Activated naive CD4-positive, alpha-beta T cell treated with anti-CD3 and anti-CD28 coated beads, Interleukin-2, amount 50 U/mL, for 72 hours (primary cell): ENCODE data around the gene CREB3L2. TPM values are rescaled to one million over a fixed set of nuclear protein-coding genes. Genes with fewer than 3 reads are reported as not detected.
"Not testable (repeated sequence)": the region's sequence is repeated elsewhere in the genome, so short reads cannot be mapped to it uniquely, and the experiment has no call there.

Source experiments
- ATAC-seq, 2 donors: fragments of 150-1000 bp; cut with Tn5 transposase; 2 replicates each; pipeline ENCODE4 v1.10.0; 2021; ENCODE audit warnings: mild to moderate bottlenecking in 2 of 2, moderate library complexity in 2 of 2
- DNase-seq, 2 donors: peaks; one replicate each; pipeline ENCODE4 v3.0.0; 2021 to 2022; ENCODE audit warnings: low spot score in 2 of 2
- H3K27ac Mint-ChIP-seq, 2 donors: one replicate each; pipeline ENCODE4 v1.8.0; 2022; ENCODE audit warnings: mild to moderate bottlenecking in 2 of 2, mixed read lengths in 2 of 2
- H3K36me3 Mint-ChIP-seq, 2 donors: one replicate each; pipeline ENCODE4 v1.8.0; 2022; ENCODE audit warnings: mixed read lengths in 2 of 2
- H3K9me3 Mint-ChIP-seq, 2 donors: one replicate each; pipeline ENCODE4 v1.8.0; 2022; ENCODE audit warnings: mixed read lengths in 2 of 2
- total RNA-seq, 2 donors: library from RNA; stranded (reverse); gene quantifications; one replicate each; pipeline ENCODE4 v1.2.3, GENCODE V29; 2022

Gene CREB3L2
- total RNA-seq, 2 donors from 2014 or later = 20.2 to 27.1 TPM

DNA sequence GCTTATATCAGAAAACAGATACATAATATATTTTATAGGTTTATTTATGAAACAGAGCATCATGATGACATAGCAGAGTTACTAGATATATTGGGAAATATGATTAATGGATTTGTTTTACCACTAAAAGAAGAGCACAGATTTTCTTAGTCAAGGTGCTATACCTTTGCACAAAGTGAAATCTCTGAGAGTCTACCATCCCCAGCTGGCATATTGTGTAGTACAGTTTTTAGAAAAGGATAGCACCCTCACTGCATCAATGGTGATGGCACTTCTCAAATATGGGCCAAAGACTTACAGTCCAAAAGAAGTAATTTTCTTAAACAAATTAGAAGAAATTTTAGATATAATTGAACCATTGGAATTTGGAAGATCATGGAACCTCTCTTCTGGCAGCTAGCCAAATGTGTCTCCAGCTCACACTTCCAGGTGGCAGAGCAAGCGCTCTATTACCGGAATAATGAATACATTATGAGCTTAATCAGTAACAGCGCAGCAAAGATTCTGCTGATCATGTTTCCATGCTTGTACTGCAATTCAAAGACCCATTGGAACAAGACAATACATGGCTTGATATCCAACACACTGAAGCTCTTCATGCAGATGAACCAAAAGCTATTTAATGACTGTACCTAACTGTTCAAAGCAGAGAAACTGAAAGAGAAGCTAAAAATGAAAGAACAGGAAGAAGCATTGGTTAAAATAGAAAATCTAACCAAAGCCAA is 21.9 kb upstream of the CREB3L2 start:
- no peak for DNase-seq
- H3K27ac Mint-ChIP-seq = no peak overlapping the region
- H3K9me3 Mint-ChIP-seq = no peaks in the 10 kb centered on the region
- H3K36me3 Mint-ChIP-seq = peaks cover 0 to 7% of the 10 kb centered on the region in 2 donors
- peak; percentile 46 to 84 for ATAC-seq

DNA sequence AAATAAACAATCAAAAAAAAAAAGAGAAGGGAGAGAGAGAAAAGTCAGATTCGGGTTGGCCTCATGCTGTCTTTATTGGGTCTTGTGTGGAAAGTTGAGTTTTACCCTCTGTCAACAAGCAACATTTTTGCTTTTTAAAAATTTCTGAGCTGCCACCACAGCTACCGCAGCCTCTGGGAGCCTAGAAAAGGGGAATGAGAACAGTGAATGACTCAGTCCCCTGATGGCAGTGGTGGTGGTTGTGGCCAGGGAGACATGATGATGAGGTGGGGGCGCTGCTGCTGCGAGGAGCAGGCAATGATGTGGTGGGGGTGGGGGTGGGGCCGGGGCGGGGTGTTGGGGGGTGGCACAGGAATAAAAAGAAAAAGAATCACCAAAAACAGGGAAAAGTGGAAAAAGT is 20.0 kb upstream of the CREB3L2 start:
- Mint-ChIP-seq H3K27ac (no peak overlapping the region), H3K9me3 (no peaks in the 10 kb centered on the region), H3K36me3 (peaks cover 0 to 7% of the 10 kb centered on the region in 2 donors)
- ATAC-seq = no peak
- DNase-seq = no peak

DNA sequence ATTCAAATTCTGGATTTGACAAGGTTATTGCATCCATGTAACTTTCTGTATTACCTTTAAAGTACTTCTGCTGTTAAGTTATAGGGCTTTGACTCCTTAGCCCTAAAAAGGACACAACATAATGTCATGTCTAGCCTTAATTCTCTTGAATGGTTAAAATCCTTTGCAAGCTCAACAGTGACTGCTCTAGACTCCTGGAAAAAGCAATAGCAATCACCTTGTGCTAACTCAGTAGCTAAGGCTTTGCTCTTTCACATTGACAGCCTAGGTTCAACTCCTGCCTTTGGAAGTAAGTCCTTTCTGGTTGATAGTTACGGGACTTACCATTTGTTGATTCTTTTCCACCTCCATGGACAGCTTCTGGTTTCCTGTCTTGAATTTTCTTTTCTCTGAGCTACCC is 16.1 kb upstream of the CREB3L2 start:
- ATAC-seq = no peak
- no peak overlapping the region for H3K27ac Mint-ChIP-seq

DNA sequence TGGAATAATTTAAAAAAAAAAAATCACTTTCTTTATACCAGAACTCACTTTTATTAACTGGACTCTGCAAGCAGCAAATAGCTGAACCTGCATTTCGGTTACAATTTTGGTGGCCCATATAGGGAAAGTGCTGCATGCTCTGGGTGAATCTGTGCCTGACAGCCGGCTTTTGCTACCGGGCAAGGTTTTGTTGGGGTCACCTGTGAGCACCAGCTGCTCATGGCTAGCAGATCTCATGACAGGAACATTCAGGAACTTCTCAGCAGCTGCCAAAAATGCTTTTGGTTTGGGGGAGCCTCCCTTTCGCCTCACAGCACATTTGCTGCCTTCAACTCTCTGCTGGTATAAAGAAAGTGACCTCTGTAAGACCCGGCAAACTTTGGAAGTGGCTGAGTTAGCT is 13.2 kb upstream of the CREB3L2 start:
- Mint-ChIP-seq H3K27ac (no peak overlapping the region), H3K9me3 (no peaks in the 10 kb centered on the region), H3K36me3 (no peaks in the 10 kb centered on the region)
- DNase-seq = no peak
- no peak for ATAC-seq

More for the DNA sequence above, 16.1 kb upstream of the CREB3L2 start:
- no peaks in the 10 kb centered on the region for H3K9me3 Mint-ChIP-seq
- no peak for DNase-seq
- no peaks in the 10 kb centered on the region for H3K36me3 Mint-ChIP-seq

GRCh38 chr7:138014686-138015085 is 12.8 kb upstream of the CREB3L2 start:
- H3K27ac Mint-ChIP-seq = no peak overlapping the region
- no peak for ATAC-seq
- no peak for DNase-seq
- H3K9me3 Mint-ChIP-seq = no peaks in the 10 kb centered on the region
- no peaks in the 10 kb centered on the region for H3K36me3 Mint-ChIP-seq

- not testable (repeated sequence) for DNase-seq, H3K36me3 Mint-ChIP-seq, ATAC-seq, H3K27ac Mint-ChIP-seq, H3K9me3 Mint-ChIP-seq
Observed at GRCh38 chr7:138014201-138014600, 12.3 kb upstream of the CREB3L2 start.

DNA sequence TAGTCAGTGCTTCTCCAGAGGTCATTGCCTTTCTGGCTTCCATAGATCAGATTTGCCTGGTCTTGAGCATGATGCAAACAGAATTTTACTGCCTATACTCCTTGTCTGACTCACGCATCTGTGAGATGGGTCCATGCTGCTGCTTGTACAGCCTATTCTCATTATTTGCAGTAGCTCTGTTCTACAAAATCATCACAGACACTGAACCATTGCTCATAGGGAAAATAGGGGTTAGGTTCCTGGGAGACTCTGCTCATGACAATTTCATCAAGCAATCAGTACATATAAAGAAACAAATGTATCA is 7.4 kb upstream of the CREB3L2 start:
- Mint-ChIP-seq H3K9me3 (no peaks in the 10 kb centered on the region), H3K36me3 (no peaks in the 10 kb centered on the region), H3K27ac (no peak overlapping the region)
- no peak for ATAC-seq
- no peak for DNase-seq

GRCh38 chr7:138008588-138009349 is 6.9 kb upstream of the CREB3L2 start:
- H3K36me3 Mint-ChIP-seq = no peaks in the 10 kb centered on the region
- peak in 1 of 2 donors; percentile 25 for DNase-seq
- ATAC-seq = peak; percentile 29 to 30
- H3K27ac Mint-ChIP-seq = peak overlapping the region; percentile 26 to 81
- H3K9me3 Mint-ChIP-seq = no peaks in the 10 kb centered on the region

DNA sequence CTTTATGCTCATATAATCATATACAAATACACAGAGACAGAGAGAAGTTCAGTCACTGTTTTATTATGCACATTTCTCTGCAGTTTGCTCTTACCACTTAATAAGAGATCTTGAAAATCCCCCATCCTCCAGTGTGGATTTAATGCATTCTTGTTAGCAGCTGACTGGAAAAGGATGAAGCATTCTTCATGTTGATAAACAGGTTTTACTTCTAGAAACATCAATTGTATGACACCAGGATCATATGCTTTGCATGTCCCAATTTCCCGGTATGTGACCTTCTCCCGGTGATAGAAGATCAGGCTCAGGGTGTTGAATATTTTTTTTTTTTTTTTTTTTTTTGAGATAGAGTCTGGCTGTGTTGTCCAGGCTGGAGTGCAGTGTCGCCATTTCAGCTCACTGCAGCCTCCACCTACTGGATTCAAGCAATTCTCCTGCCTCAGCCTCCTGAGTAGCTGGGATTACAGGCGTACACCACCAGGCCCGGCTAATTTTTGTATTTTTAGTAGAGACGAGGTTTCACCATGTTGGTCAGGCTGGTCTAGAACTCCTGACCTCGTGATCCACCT is 6.2 kb upstream of the CREB3L2 start:
- ATAC-seq = no peak
- H3K36me3 Mint-ChIP-seq = no peaks in the 10 kb centered on the region
- DNase-seq = no peak
- H3K27ac Mint-ChIP-seq = peak overlapping the region in 1 of 2 donors; percentile 26
- H3K9me3 Mint-ChIP-seq = no peaks in the 10 kb centered on the region

GRCh38 chr7:138006106-138006505 is 4.2 kb upstream of the CREB3L2 start:
- ATAC-seq (no peak), DNase-seq (no peak)
- Mint-ChIP-seq H3K9me3 (no peaks in the 10 kb centered on the region), H3K36me3 (peaks cover 0 to 9% of the 10 kb centered on the region in 2 donors), H3K27ac (no peak overlapping the region)

DNA sequence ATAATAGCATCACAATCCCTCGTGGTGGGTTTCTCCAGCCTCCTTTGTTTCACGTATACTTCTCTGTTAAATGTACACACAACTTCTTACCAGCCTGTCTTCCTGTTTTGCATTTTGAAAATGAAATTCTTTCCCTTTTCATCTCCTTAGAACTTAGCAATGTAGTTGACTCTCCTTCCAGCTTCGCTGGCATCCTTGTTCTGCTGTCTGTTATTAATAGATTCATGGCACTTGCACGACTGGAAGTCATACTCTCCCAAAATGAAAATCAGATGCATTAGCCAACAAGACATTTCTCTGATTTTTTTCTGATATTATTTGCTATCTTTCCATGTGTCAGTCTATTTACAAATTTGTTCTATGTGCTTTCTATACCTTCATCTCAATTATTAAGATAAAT is 3.0 kb upstream of the CREB3L2 start:
- Mint-ChIP-seq H3K27ac (no peak overlapping the region), H3K36me3 (peaks cover 0 to 10% of the 10 kb centered on the region in 2 donors), H3K9me3 (no peaks in the 10 kb centered on the region)
- no peak for ATAC-seq
- DNase-seq = no peak

DNA sequence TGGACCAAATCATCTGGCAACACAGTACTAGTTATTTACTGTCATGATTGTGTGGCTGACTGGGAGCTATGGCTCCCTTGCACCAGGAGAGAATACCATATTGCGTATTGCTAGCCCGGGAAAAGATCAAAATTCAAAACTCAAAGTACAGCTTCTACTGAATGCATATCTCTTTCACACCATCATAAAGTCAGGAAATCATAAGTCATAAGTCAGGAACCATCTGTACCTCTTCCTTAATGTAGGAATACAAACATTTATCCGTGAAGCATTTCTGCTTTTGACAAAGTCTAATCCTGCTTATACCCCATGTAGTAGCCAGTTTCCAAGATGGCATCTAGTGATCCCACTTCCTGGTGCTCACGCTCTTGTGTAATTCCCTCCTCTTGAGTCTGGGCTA is 2.2 kb upstream of the CREB3L2 start:
- Mint-ChIP-seq H3K9me3 (no peaks in the 10 kb centered on the region), H3K27ac (no peak overlapping the region)
- ATAC-seq = no peak

DNA sequence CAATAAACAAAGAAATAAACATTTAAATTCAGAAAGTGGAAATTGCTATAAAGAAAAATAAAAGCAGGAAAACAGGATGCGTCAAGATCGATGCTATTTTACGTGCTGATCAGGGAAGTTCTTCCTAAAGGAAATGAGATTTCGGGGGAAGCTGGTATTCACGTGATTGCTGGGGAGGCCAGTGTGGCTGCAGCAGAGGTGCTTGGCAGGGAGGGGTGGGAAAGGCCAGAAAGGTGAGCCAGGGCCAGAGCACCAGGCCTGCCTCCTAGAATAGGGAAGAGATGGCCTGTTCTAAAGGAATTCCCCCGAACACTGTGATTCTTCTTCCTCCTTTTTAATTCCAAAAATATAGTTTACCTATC is 923 bp upstream of the CREB3L2 start:
- peak overlapping the region in 1 of 2 donors; percentile 94 for H3K27ac Mint-ChIP-seq

More for the DNA sequence above, 2.2 kb upstream of the CREB3L2 start:
- DNase-seq = no peak
- peaks cover under 1 to 14% of the 10 kb centered on the region in 2 donors for H3K36me3 Mint-ChIP-seq

DNA sequence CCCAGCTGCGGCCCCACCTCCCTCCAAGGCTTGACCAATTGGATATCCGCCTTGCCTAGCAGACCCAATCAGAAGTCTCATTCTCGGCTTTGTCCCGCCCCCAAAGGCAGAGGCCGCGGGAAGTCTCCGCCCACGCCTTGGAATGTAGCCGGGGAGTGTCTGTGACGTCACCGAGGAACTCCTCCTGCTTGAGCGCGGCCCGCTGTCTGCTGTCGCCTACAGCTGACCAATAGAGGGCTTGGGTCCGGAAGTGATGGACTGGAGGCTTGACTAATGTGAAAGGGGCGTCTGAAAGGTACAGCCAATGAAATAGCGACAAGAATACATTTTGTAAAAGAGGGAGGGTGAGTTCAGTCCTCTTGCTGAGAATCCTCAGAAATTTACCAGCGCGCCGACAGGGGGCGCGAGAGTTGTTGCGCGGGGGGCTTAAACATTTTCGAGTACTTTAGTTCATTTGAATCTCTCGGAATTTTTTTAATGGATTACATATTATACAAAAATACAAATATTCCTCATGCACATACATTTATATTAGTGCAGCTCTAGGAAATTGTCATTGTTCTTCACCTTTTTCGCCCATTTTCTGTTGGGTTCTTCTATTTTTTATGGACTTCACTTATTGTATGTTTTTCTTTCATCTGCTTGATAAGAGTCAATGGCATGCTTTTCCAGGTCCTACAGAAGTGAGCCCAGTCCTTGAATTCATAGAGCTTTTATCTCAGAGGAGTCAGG is 376 bp upstream of the CREB3L2 start:
- DNase-seq = peak; percentile 97 to 99
- H3K36me3 Mint-ChIP-seq = peaks cover 6 to 17% of the 10 kb centered on the region in 2 donors
- H3K27ac Mint-ChIP-seq = peak overlapping the region; percentile 94 to 95
- no peaks in the 10 kb centered on the region for H3K9me3 Mint-ChIP-seq
- peak; percentile 96 to 97 for ATAC-seq

More for the DNA sequence above, 923 bp upstream of the CREB3L2 start:
- DNase-seq (no peak), ATAC-seq (no peak)
- H3K36me3 Mint-ChIP-seq = peaks cover 6 to 17% of the 10 kb centered on the region in 2 donors
- H3K9me3 Mint-ChIP-seq = no peaks in the 10 kb centered on the region

- H3K27ac Mint-ChIP-seq = peak overlapping the region in 1 of 2 donors; percentile 94
- no peaks in the 10 kb centered on the region for H3K9me3 Mint-ChIP-seq
- DNase-seq (no peak), ATAC-seq (no peak)
- H3K36me3 Mint-ChIP-seq = peaks cover 17 to 18% of the 10 kb centered on the region in 2 donors
Observed at GRCh38 chr7:138000081-138000701, 1.7 kb downstream of the CREB3L2 start.

DNA sequence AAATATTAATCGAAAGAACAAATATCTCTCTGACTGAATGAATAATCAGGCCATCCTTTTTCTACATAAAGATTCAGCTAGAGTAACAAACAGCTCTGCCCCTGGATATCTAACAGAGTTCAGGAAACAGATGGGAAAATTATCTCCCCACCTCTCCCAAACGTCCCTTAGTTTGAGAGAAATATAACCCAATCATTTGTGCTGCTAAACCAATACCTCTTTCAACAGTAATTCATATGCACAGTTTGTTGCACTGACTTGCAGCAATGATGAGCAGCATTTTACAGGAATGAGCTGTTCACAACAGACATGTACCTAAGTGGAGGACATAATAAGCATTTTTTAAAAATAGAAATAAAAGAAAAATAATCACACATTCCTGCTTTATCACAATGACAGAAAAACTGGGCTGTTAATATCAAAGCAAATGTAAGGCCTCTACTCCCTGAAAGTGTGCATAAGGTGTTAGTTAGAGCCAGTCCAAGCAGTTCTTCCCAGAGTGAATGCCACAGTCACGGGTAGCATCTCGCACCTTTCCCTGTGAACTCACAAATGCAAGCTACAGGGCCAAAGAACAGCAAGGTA is 2.3 kb downstream of the CREB3L2 start:
- no peak for ATAC-seq
- Mint-ChIP-seq H3K36me3 (peaks cover 17 to 18% of the 10 kb centered on the region in 2 donors), H3K27ac (peak overlapping the region in 1 of 2 donors; percentile 94), H3K9me3 (no peaks in the 10 kb centered on the region)
- no peak for DNase-seq
